Heart left ventricle (tissue), 16 donors: ENCODE data around the gene COX18. TPM values are rescaled to one million over a fixed set of nuclear protein-coding genes. Genes with fewer than 3 reads are reported as not detected.
A peak's percentile ranks its signal among the peaks of the same experiment; 100 is the strongest.

Source experiments
- ATAC-seq, 4 donors: fragments of 200-7000 bp; cut with Tn5 transposase; one replicate each; pipeline ENCODE4 v1.9.1; 2020 to 2022; ENCODE audit warnings: moderate library complexity in 4 of 4, mild to moderate bottlenecking in 3 of 4, moderate number of reproducible peaks in 1 of 4
- DNase-seq, 5 donors: peaks; one replicate each; pipeline ENCODE4 v3.0.0-alpha.2; 2020
- H3K27ac ChIP-seq, 12 donors: fragments of 200-600 bp; sonication (generic) in 4 of 12; one replicate each; pipeline versions ENCODE4 v1.5.0 to v1.8.0; 2016 to 2022; ENCODE audit warnings: mild to moderate bottlenecking in 2 of 12
- H3K27me3 ChIP-seq, 9 donors: fragments of 200-600 bp; sonication (generic) in 2 of 9; one replicate each; pipeline versions ENCODE4 v1.5.1 to v1.8.0; 2016 to 2022; ENCODE audit warnings: mild to moderate bottlenecking in 3 of 9
- H3K36me3 ChIP-seq, 9 donors: fragments of 200-600 bp; sonication (generic) in 2 of 9; one replicate each; pipeline versions ENCODE4 v1.5.0 to v1.8.0; 2018 to 2022; ENCODE audit warnings: mild to moderate bottlenecking in 2 of 9
- H3K4me1 ChIP-seq, 12 donors: fragments of 200-600 bp; sonication (generic) in 4 of 12; one replicate each; pipeline versions ENCODE4 v1.5.0 to v1.8.0; 2016 to 2022; ENCODE audit warnings: mild to moderate bottlenecking in 3 of 12
- H3K4me3 ChIP-seq, 12 donors: fragments of 200-600 bp; sonication (generic) in 4 of 12; one replicate each; pipeline versions ENCODE4 v1.5.0 to v1.8.0; 2017 to 2022; ENCODE audit warnings: mild to moderate bottlenecking in 9 of 12, moderate library complexity in 4 of 12
- H3K9me3 ChIP-seq, 12 donors: fragments of 200-600 bp; sonication (generic) in 4 of 12; one replicate each; pipeline versions ENCODE4 v1.5.0 to v1.8.0; 2016 to 2022; ENCODE audit warnings: mild to moderate bottlenecking in 1 of 12
- POLR2A ChIP-seq, 2 donors: fragments of 450-650 bp; IDR thresholded peaks; one replicate each; pipeline ENCODE4 v1.6.1; 2017; ENCODE audit warnings: antibody characterized with exemption in 2 of 2, mild to moderate bottlenecking in 2 of 2, moderate library complexity in 2 of 2
- WGBS, 4 donors: extraction: QIAGEN DNeasy Blood & Tissue Kit in 2 of 4; methylation state at CpG; one replicate each; pipeline versions ENCODE4 v1.1.5 to v1.1.7; 2013 to 2018; 5-methylcytosine and 5-hydroxymethylcytosine counted together
- intact Hi-C, 10 donors: fragments of 100-400 bp; cut with DNase I; formaldehyde crosslinking; loops; one replicate each; pipeline versions ENCODE4 v1.11.1 to v1.14.2; 2022
- polyA plus RNA-seq, 2 donors: library from polyadenylated mRNA; stranded (reverse); fragments of 200-250 nt; gene quantifications; one replicate each; pipeline ENCODE4 v1.2.3, GENCODE V29; 2013
- total RNA-seq, 9 donors: library from RNA; depleted of rRNA in 2 of 9; stranded (reverse); fragments of >200 nt in 2 of 9; fragmentation: NEBNext Ultra II Directional in 3 of 9; extraction: Animal tissue kit (Norgen Biotek cat#: 25700) in 3 of 9; gene quantifications; one replicate each; pipeline versions ENCODE4 v1.1.0 to v1.2.4, GENCODE V29; 2016 to 2023
- TF ChIP-seq, protein P1 (sequence below), 12 donors: fragments of 200-600 bp; sonication (generic) in 4 of 12; IDR thresholded peaks; one replicate each; pipeline versions ENCODE4 v1.5.0 to v1.8.0; 2018 to 2022; ENCODE audit warnings: antibody characterized with exemption in 12 of 12, mild to moderate bottlenecking in 5 of 12
- donor health status: ischemic (EF 13 %, LVEDD 7.1; RV severe dilation, severe dysfunction).
- donor health status: healthy with polysubstance abuse.
- donor health status: DM: no; HTN: yes; CAD: no.
- donor health status: DM: no; HTN: no; CAD: no.
- donor health status: ischemic (EF 25% LVEDD 6.9; RV normal size, moderate dysfunction).
- donor health status: ischemic (EF 25% LVEDD 5.7; RV mildly dilated, moderate dysfunction).
- donor health status: healthy.
- donor health status: DM: yes; HTN: yes; CAD: no.
- donor health status: ischemic (EF 35%, LVEDD 5.7; RV mildly dilated, moderate dysfunction).
- donor health status: nonischemic (EF 11% LVEDD 7.7; RV severe dilation, severe dysfunction).
- donor health status: DM: yes; HTN: yes; CAD: no.
- donor health status: PGD.
- donor health status: ischemic (EF 29% LVEDD 5.4; RV normal size, mild dysfunction).
- donor health status: nonischemic (EF 23%, LVEDD 6.1; RV moderate dilation, normal function).

The COX18 gene
- total and polyA plus RNA-seq, 11 donors: 11.0 to 32.2 (median 16.2) TPM

DNA sequence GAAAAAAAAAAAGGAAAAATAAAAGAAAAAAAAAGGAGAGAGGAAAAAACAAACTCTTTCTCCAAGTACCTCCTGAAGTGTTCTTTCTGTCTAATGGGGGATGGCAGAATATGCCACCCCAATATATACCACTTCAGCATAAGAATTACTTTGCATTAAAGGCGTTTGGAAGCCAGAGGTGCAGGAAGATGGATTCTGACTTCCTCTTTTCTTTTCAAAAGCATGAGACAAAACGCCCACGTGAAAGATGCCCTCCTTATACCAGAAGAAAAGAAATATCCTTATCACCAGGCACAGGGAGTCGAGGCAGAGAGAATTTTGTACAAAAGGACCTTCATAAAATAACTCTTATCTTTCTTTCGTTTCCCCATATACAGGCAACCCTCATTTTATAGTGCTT, 40.9 kb downstream of the COX18 start:
- H3K4me3 ChIP-seq: no peak overlapping the region
- 57 to 69% (median 58%) methylated on average over 5 of the region's 5 CpGs for WGBS, 4 donors
- no peak for DNase-seq
- H3K4me1 ChIP-seq: no peaks in the 10 kb centered on the region
- H3K36me3 ChIP-seq: no peaks in the 10 kb centered on the region
- no peak overlapping the region for H3K27ac ChIP-seq
- no peaks in the 10 kb centered on the region for H3K27me3 ChIP-seq
- peaks cover 0 to 14% (median 0%) of the 10 kb centered on the region in 12 donors for H3K9me3 ChIP-seq
- TF ChIP-seq POLR2A (IDR thresholded peaks at IDR 0.05): no peak
- TF ChIP-seq, protein P1, sequence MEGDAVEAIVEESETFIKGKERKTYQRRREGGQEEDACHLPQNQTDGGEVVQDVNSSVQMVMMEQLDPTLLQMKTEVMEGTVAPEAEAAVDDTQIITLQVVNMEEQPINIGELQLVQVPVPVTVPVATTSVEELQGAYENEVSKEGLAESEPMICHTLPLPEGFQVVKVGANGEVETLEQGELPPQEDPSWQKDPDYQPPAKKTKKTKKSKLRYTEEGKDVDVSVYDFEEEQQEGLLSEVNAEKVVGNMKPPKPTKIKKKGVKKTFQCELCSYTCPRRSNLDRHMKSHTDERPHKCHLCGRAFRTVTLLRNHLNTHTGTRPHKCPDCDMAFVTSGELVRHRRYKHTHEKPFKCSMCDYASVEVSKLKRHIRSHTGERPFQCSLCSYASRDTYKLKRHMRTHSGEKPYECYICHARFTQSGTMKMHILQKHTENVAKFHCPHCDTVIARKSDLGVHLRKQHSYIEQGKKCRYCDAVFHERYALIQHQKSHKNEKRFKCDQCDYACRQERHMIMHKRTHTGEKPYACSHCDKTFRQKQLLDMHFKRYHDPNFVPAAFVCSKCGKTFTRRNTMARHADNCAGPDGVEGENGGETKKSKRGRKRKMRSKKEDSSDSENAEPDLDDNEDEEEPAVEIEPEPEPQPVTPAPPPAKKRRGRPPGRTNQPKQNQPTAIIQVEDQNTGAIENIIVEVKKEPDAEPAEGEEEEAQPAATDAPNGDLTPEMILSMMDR (IDR thresholded peaks at IDR 0.05): no peak
- ATAC-seq: no peak
- intact Hi-C loops: loop anchor here in 4 of 10 donors (10.0 kb wide), 3 partner anchors 324 to 734 kb away; no protein-coding TSS in a partner anchor

DNA sequence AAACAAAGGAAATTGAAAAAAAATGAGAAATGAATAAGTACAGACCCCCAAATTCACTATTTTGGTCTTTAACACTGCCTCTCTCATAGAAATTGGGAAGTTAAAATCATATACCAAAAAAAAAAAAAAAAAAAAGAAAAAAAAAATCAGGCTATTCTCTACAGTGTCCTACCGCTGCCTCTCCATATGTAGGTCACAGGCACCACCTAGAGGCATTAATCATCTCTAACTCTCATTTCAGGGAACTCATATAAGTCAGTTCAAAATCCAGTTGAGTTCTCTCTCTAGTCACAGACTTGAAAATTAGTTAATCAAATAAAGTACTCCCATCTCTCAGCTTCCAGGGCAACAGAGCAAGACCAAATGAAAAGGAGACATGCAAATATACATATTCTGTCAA, 47.9 kb downstream of the COX18 start:
- Histone ChIP-seq H3K9me3 (no peaks in the 10 kb centered on the region), H3K27me3 (no peaks in the 10 kb centered on the region), H3K4me3 (no peak overlapping the region), H3K4me1 (no peaks in the 10 kb centered on the region), H3K27ac (no peak overlapping the region), H3K36me3 (no peaks in the 10 kb centered on the region)
- TF ChIP-seq, protein P1 (IDR thresholded peaks at IDR 0.05): peak in 6 of 12 donors; percentile 6 to 29 (median 24)
- TF ChIP-seq POLR2A (IDR thresholded peaks at IDR 0.05): no peak
- intact Hi-C loops: loop anchor here in 5 of 10 donors (2.0 to 10.0 kb wide), 6 partner anchors 317 to 727 kb away; no protein-coding TSS in a partner anchor
- DNase-seq: no peak
- WGBS, 4 donors: 3 to 24% (median 24%) methylated on average over 1 of the region's 1 CpG
- ATAC-seq: no peak

DNA sequence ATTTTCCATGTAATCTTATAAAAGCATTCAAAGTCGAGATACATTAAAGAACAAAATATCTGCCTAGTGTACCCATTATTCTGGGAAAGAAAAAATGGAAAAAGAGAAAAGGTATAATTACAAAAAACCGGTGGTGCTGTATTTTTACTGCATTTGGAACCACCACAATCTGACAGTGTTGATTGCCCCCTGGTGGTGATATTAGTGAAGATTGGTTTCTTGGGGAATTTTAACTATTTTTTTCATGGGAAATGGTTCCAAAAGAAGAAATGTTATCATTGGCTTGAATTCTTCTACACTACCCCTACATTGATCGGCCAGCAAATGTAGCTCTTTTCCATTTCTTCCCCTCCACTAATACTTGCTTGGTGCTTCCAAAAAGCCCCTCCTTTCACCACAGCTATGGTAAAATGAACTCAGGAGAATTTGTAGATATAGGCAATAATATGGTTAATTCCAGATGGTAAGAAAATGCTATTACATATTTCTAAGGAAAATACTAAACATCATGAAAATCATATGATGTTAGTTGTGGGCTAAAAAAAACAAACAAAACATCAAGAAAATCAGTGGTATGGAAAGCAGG, 50.0 kb downstream of the COX18 start:
- no peak overlapping the region for H3K4me3 ChIP-seq
- no peaks in the 10 kb centered on the region for H3K9me3 ChIP-seq
- TF ChIP-seq POLR2A (IDR thresholded peaks at IDR 0.05): no peak
- TF ChIP-seq, protein P1 (IDR thresholded peaks at IDR 0.05): peak; percentile 46 to 86 (median 70)
- H3K36me3 ChIP-seq: no peaks in the 10 kb centered on the region
- intact Hi-C loops: loop anchor here (2.0 to 10.0 kb wide), 8 partner anchors 315 to 725 kb away; no protein-coding TSS in a partner anchor
- DNase-seq (no peak), ATAC-seq (no peak)
- H3K27ac ChIP-seq: no peak overlapping the region
- no peaks in the 10 kb centered on the region for H3K27me3 ChIP-seq
- 2 to 10% (median 5%) methylated on average over 3 of the region's 3 CpGs for WGBS, 4 donors
- no peaks in the 10 kb centered on the region for H3K4me1 ChIP-seq

DNA sequence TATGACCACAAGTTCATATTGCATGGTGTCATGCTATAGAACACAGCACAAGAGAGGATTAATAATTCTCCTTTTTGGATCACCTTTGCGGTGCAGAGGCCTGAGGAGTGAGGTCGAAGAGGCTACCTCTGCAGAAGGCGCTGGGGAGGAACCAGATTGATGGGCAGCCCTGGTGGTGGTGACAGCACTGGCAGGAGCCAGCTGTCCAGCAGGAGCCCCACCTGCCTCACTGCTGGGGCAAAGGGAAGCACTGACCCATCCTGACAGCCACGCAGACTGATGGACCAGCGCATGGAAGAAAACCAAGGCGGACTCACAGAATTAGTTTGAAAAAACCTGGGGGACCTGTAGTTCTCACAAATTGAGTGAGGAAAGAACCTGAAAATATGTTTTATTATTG, 50.9 kb downstream of the COX18 start:
- DNase-seq (no peak), ATAC-seq (no peak)
- no peak overlapping the region for H3K27ac ChIP-seq
- H3K9me3 ChIP-seq: no peaks in the 10 kb centered on the region
- intact Hi-C loops: loop anchor here in 8 of 10 donors (2.0 to 10.0 kb wide), 7 partner anchors 314 to 724 kb away; no protein-coding TSS in a partner anchor
- H3K36me3 ChIP-seq: no peaks in the 10 kb centered on the region
- TF ChIP-seq, protein P1 (IDR thresholded peaks at IDR 0.05): no peak
- no peak for TF ChIP-seq POLR2A (IDR thresholded peaks at IDR 0.05)
- no peak overlapping the region for H3K4me3 ChIP-seq
- WGBS, 4 donors: 85 to 91% (median 86%) methylated on average over 6 of the region's 6 CpGs
- H3K4me1 ChIP-seq: no peaks in the 10 kb centered on the region
- no peaks in the 10 kb centered on the region for H3K27me3 ChIP-seq
